AG10803 (cell line): ENCODE measurements around the gene SLC30A10.
"Not testable (repeated sequence)": the region's sequence is repeated elsewhere in the genome, so short reads cannot be mapped to it uniquely, and the experiment has no call there.

Source experiments
- DNase-seq: peaks from one replicate; pipeline ENCODE4 v3.0.0; 2010; ENCODE audit warnings: low read depth
- H3K4me3 ChIP-seq: 2 replicates; pipeline ENCODE4 v1.5.1; 2011; ENCODE audit warnings: mild to moderate bottlenecking, low read length, control low read depth
- CTCF ChIP-seq: conservative IDR thresholded peaks from 2 replicates; pipeline ENCODE4 v1.5.1; 2011; ENCODE audit warnings: mild to moderate bottlenecking, low read length, control low read depth, inconsistent platforms

The SLC30A10 gene

DNA sequence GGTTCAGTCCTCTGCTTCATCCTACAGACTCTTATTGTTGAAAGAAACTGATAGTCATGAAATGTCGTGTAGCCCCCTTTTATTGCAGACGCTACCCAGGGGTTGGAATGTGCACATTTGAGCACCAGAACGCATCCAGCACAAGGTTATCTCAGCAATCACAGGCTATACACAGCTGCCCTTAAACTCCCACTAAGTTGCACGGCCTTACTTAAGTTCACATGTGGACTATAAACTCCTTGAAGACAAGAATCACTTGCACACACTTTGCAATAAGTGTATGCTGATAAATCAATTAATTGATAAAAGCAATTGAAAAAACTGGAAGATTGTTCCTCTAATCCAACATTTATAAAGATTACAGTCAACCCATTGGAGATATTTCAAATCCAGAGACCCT is 18.9 kb downstream of the SLC30A10 start:
- H3K4me3 ChIP-seq, result no peak overlapping the region
- no peak for TF ChIP-seq CTCF
- no peak for DNase-seq

DNA sequence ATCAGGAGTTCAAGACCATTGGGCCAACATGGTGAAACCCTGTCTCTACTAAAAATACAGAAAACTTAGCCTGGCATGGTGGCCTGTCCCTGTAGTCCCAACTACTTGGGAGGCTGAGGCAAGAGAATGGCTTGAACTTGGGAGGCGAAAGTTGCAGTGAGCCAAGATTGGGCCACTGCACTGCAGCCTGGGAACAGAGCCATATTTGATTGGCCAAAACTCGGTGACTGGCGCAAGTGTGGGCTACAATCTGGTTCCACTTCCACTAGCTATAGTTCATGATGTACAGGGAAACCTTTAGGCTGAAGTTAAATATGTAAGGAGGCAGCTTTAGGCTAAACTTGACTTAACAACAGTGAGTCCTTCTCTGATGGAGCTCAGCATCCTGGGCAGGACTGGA is 20.2 kb downstream of the SLC30A10 start:
- TF ChIP-seq CTCF, result no peak
- no peak for DNase-seq
- no peak overlapping the region for H3K4me3 ChIP-seq

GRCh38 chr1:219907772-219908070 is 20.6 kb downstream of the SLC30A10 start:
- no peak for DNase-seq
- H3K4me3 ChIP-seq, result no peak overlapping the region
- no peak for TF ChIP-seq CTCF

- H3K4me3 ChIP-seq, result no peak overlapping the region
- TF ChIP-seq CTCF, result no peak
- no peak for DNase-seq
Measured at GRCh38 chr1:219906924-219907771, 21.2 kb downstream of the SLC30A10 start.

- H3K4me3 ChIP-seq, DNase-seq: not testable (repeated sequence)
Measured at GRCh38 chr1:219906565-219906923, 21.8 kb downstream of the SLC30A10 start.

GRCh38 chr1:219905524-219905923 is 22.8 kb downstream of the SLC30A10 start:
- no peak for TF ChIP-seq CTCF
- no peak overlapping the region for H3K4me3 ChIP-seq
- DNase-seq, result no peak

GRCh38 chr1:219904934-219905333 is 23.4 kb downstream of the SLC30A10 start:
- H3K4me3 ChIP-seq, result no peak overlapping the region
- DNase-seq, result no peak
- TF ChIP-seq CTCF, result no peak

DNA sequence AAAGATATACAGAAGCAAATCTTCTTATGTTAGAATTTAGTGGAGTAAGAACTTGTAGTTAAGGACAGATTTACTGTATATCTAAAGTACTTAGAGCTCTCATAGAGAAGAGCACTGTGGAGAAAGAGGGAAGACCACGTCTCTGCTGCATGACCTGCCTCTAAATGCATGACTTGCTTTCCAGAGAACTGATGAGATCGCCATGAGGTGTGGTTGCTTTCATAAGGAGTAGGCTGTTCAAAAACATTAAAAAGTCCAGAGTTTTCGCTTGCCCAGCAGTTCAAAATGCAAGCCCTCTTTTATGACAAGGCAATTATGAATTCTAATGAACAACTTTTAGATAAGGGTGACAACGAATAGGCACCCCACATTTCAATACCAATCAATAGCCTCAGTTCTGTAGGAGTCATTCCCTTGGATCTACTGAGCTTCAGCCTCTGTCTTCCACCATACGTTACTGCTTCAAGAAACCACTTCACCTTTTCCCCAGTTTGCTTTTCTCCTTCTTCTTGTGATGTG is 24.9 kb downstream of the SLC30A10 start:
- no peak overlapping the region for H3K4me3 ChIP-seq
- TF ChIP-seq CTCF, result no peak
- DNase-seq, result no peak
